A673 (cell line): ENCODE data around the gene ZDHHC8. TPM values are rescaled to one million over a fixed set of nuclear protein-coding genes. Genes with fewer than 3 reads are reported as not detected.

Source experiments
- BruUV-seq: library from RNA; stranded (reverse); fragments of 400-500 nt; replicated peaks from 2 replicates; lab custom pipeline; 2021; lab: Mats Ljungman, UMichigan
- CTCF ChIA-PET: fragments of 300-600 bp; sonication (Branson Sonifier 250); formaldehyde crosslinking; loops from one replicate; lab custom pipeline; 2022; ENCODE audit warnings: antibody characterized with exemption; lab: Charles Lee
- POLR2A ChIA-PET: fragments of 300-600 bp; sonication (Branson Sonifier 250); formaldehyde crosslinking; loops from one replicate; lab custom pipeline; 2022; ENCODE audit warnings: antibody characterized with exemption; ENCODE audit not compliant: low non-redundant PET; lab: Charles Lee
- DNase-seq: peaks from one replicate; pipeline ENCODE4 v3.0.0-alpha.2; 2015; ENCODE audit warnings: low spot score
- H3K27ac ChIP-seq: fragments of 200-600 bp; sonication (generic); 2 replicates; pipeline ENCODE4 v1.5.1; 2016; ENCODE audit warnings: mixed run types, low read depth, mild to moderate bottlenecking, mixed read lengths, antibody characterized with exemption, low read length; ENCODE audit not compliant: poor library complexity, severe bottlenecking
- H3K27me3 ChIP-seq: fragments of 200-600 bp; sonication (generic); replicated peaks from 2 replicates; pipeline ENCODE4 v1.6.1; 2017; ENCODE audit warnings: mixed run types, low read depth, mild to moderate bottlenecking, mixed read lengths, antibody characterized with exemption, low read length; ENCODE audit not compliant: insufficient read depth, poor library complexity
- H3K36me3 ChIP-seq: fragments of 200-600 bp; sonication (generic); 2 replicates; pipeline ENCODE4 v1.6.1; 2016; ENCODE audit warnings: mixed run types, mild to moderate bottlenecking, mixed read lengths, antibody characterized with exemption, low read length; ENCODE audit not compliant: insufficient read depth, poor library complexity, severe bottlenecking
- H3K4me1 ChIP-seq: fragments of 200-600 bp; sonication (generic); 2 replicates; pipeline ENCODE4 v1.6.1; 2017; ENCODE audit warnings: mixed run types, mild to moderate bottlenecking, mixed read lengths, antibody characterized with exemption, low read length; ENCODE audit not compliant: insufficient read depth, poor library complexity, severe bottlenecking
- H3K4me3 ChIP-seq: fragments of 200-600 bp; sonication (generic); 2 replicates; pipeline ENCODE4 v1.5.1; 2016; ENCODE audit warnings: low read depth, mixed run types, mild to moderate bottlenecking, mixed read lengths, low read length; ENCODE audit not compliant: poor library complexity, severe bottlenecking
- H3K9me3 ChIP-seq: fragments of 200-600 bp; sonication (generic); 2 replicates; pipeline ENCODE4 v1.6.1; 2016; ENCODE audit warnings: mixed run types, low read depth, mild to moderate bottlenecking, mixed read lengths, antibody characterized with exemption, low read length; ENCODE audit not compliant: poor library complexity, severe bottlenecking
- CTCF ChIP-seq: fragments of 300-800, 200-600 bp; sonication (generic); conservative IDR thresholded peaks from 2 replicates; pipeline ENCODE4 v1.5.1; 2017; ENCODE audit warnings: low read depth, mild to moderate bottlenecking, antibody characterized with exemption, low read length, moderate library complexity, mixed read lengths
- EZH2 ChIP-seq: fragments of 200-600 bp; sonication (generic); IDR thresholded peaks from 2 replicates; pipeline ENCODE4 v1.6.1; 2017; ENCODE audit warnings: borderline replicate concordance, low read depth, mild to moderate bottlenecking, mixed read lengths, antibody characterized with exemption, low read length; ENCODE audit not compliant: poor library complexity, severe bottlenecking
- intact Hi-C: fragments of 100-400 bp; cut with micrococcal nuclease; formaldehyde crosslinking; loops from one replicate; pipeline ENCODE4 v1.10.0; 2022; ENCODE audit not compliant: unreplicated experiment
- total RNA-seq: library from RNA; stranded (reverse); gene quantifications from 2 replicates; pipeline ENCODE4 v1.2.3, GENCODE V29; 2021

The ZDHHC8 gene
- total RNA-seq, 1 experiment from 2014 or later = 58.8 TPM

DNA sequence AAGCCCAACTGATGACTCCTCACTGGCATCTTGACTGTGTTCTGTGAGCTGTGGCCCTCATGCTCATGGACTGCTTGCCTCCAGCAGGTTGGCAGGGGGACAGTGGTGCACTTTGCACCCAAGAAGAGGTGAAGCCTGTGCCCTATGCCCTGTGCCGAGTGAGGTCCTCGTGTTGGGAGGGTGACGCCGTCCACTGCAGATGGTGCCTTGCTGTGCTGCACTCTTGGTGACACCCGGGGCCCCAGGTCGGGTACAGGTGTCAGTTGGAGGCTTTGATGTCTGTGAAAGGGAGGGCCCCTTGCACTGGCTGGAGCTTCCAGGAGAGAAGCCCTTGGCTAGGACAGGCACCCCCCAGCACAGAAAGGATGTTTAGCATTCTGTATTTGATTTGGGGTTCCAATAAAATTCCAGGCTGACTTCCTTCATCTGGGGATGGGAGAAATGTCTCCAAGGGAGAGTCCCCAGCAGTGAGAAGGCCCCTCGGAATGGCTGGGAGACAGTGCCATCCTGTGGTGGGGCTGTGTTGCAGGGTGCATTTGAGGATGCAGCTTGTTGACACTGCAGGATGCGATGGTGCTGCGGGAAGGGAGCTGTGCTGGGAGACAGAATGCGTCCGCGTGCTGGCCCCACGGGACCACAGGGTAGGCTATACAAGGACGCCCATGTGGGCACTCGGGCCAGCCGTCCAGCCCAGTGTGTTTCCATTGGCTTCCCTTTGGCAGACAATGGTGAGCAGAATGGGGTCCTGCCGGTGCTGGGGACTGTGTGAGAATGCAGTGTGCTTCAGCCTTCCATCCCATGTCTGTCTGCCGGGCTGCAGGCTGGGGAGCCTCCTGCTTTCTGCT is 2.5 kb upstream of the ZDHHC8 start:
- ChIA-PET POLR2A (no interaction called here), CTCF (no interaction called here)
- peak; percentile 68 for DNase-seq
- TF ChIP-seq EZH2 (no peak), CTCF (peak; percentile 62)
- H3K9me3 ChIP-seq = no peaks in the 10 kb centered on the region
- H3K4me1 ChIP-seq = peaks cover 5% of the 10 kb centered on the region
- H3K36me3 ChIP-seq = peaks cover 40% of the 10 kb centered on the region
- H3K4me3 ChIP-seq = no peak overlapping the region
- intact Hi-C loops = loop anchor here (5.0 kb wide), 1 partner anchor 157 kb away; no protein-coding TSS in a partner anchor
- no peak overlapping the region for H3K27ac ChIP-seq
- BruUV-seq = no TSS peak
- H3K27me3 ChIP-seq = no peaks in the 10 kb centered on the region

- no peak overlapping the region for H3K27ac ChIP-seq
- no peaks in the 10 kb centered on the region for H3K27me3 ChIP-seq
- H3K36me3 ChIP-seq = peaks cover 34% of the 10 kb centered on the region
- no TSS peak for BruUV-seq
- ChIA-PET CTCF (no interaction called here), POLR2A (no interaction called here)
- H3K4me1 ChIP-seq = peaks cover 5% of the 10 kb centered on the region
- no peak for DNase-seq
- no peak overlapping the region for H3K4me3 ChIP-seq
- no peaks in the 10 kb centered on the region for H3K9me3 ChIP-seq
- TF ChIP-seq CTCF = no peak
- TF ChIP-seq EZH2 = no peak
- intact Hi-C loops = loop anchor here (5.0 kb wide), 1 partner anchor 157 kb away; no protein-coding TSS in a partner anchor
Observed at GRCh38 chr22:20129747-20130014, 1.9 kb upstream of the ZDHHC8 start.

GRCh38 chr22:20130319-20130718 is 1.3 kb upstream of the ZDHHC8 start:
- peak overlapping the region; percentile 87 for H3K27ac ChIP-seq
- peak overlapping the region; percentile 88 for H3K4me3 ChIP-seq
- no peaks in the 10 kb centered on the region for H3K9me3 ChIP-seq
- peaks cover 28% of the 10 kb centered on the region for H3K36me3 ChIP-seq
- peaks cover 5% of the 10 kb centered on the region for H3K4me1 ChIP-seq
- ChIA-PET CTCF (no interaction called here), POLR2A (no interaction called here)
- intact Hi-C loops = no loop called here
- DNase-seq = no peak
- TF ChIP-seq EZH2 (no peak), CTCF (no peak)
- no peaks in the 10 kb centered on the region for H3K27me3 ChIP-seq
- no TSS peak for BruUV-seq
